Measurements from ENCODE around the gene SELENOH. TPM values are rescaled to one million over a fixed set of nuclear protein-coding genes. Genes with fewer than 3 reads are reported as not detected.
A peak's percentile ranks its signal among the peaks of the same experiment; 100 is the strongest.

Gene SELENOH
- total and polyA plus RNA-seq, 9 of the 15 experiments (the other 6 are each of a cell fraction or from before 2014, with no cell fraction given) = 16.6 to 299 (median 118) TPM

GRCh38 chr11:57741132-57742086, at the start of gene SELENOH (continued):
- TF ChIP-seq MGA (IDR thresholded peaks at IDR 0.05) (peak; percentile 62), THRB (CRISPR knock-in tag; conservative IDR thresholded peaks at IDR 0.05) (0 out of 2 replicates have a peak, but pooled peaks have one; percentile 3), ZNF695 (CRISPR knock-in tag; IDR thresholded peaks at IDR 0.05) (no peak), KDM4B (IDR thresholded peaks at IDR 0.05; ENCODE audit: borderline replicate concordance in 2 of 2, low read depth in 1 of 2) (peak in 1 of 2 experiments; percentile 92; a peak in 1 of 4 replicates), RFX1 (IDR thresholded peaks at IDR 0.05) (no peak), CTCFL (IDR thresholded peaks at IDR 0.05; ENCODE audit: borderline replicate concordance, insufficient read depth, low read depth, low read length, poor library complexity, severe bottlenecking) (no peak), TCF7 (IDR thresholded peaks at IDR 0.05; ENCODE audit: borderline replicate concordance) (peak; percentile 65; the same call in 1 of the 2 replicates), CBFB (CRISPR knock-in tag; IDR thresholded peaks at IDR 0.05) (peak; percentile 92; the same call in 1 of the 2 replicates), KAT8 (IDR thresholded peaks at IDR 0.05; ENCODE audit: low read depth) (no peak), PURB (CRISPR knock-in tag; IDR thresholded peaks at IDR 0.05; ENCODE audit: low read depth) (no peak)

Measured in K562 (cell line).